HepG2 (cell line): ENCODE measurements around the gene CACNG5. TPM values are rescaled to one million over a fixed set of nuclear protein-coding genes. Genes with fewer than 3 reads are reported as not detected.

Experiments
- ARID2 ChIP-seq: sonication (generic); formaldehyde crosslinking; IDR thresholded peaks from 2 replicates; pipeline ENCODE4 v1.8.1; 2022; ENCODE audit warnings: mild to moderate bottlenecking, missing genetic modification reagents, borderline replicate concordance
- ATF6 ChIP-seq: sonication (generic); formaldehyde crosslinking; conservative IDR thresholded peaks from 2 replicates; pipeline ENCODE4 v1.4.0; 2020; ENCODE audit warnings: missing genetic modification reagents
- CBX5 ChIP-seq: sonication (generic); formaldehyde crosslinking; IDR thresholded peaks from 2 replicates; pipeline ENCODE4 v1.4.0; 2020; ENCODE audit warnings: missing genetic modification reagents, borderline replicate concordance
- CHCHD3 ChIP-seq: sonication (generic); formaldehyde crosslinking; IDR thresholded peaks from 2 replicates; pipeline ENCODE4 v1.8.0; 2022; ENCODE audit warnings: mild to moderate bottlenecking, missing genetic modification reagents, moderate library complexity
- FOXJ3 ChIP-seq: sonication (generic); formaldehyde crosslinking; IDR thresholded peaks from 2 replicates; pipeline ENCODE4 v1.4.0; 2020; ENCODE audit warnings: missing genetic modification reagents, mild to moderate bottlenecking, borderline replicate concordance
- HOXA3 ChIP-seq: sonication (generic); formaldehyde crosslinking; IDR thresholded peaks from 2 replicates; pipeline ENCODE4 v1.5.0; 2020; ENCODE audit warnings: missing genetic modification reagents
- IKZF4 ChIP-seq: sonication (generic); formaldehyde crosslinking; IDR thresholded peaks from 2 replicates; pipeline ENCODE4 v1.5.1; 2020; ENCODE audit warnings: borderline replicate concordance, mild to moderate bottlenecking, low read depth, missing genetic modification reagents; ENCODE audit errors: not compliant biosample characterization
- IRX3 ChIP-seq: sonication (generic); formaldehyde crosslinking; IDR thresholded peaks from 2 replicates; pipeline ENCODE4 v1.8.1; 2023; ENCODE audit warnings: mild to moderate bottlenecking, low read depth, missing genetic modification reagents, borderline replicate concordance
- KDM2A ChIP-seq: sonication (generic); formaldehyde crosslinking; IDR thresholded peaks from 2 replicates; pipeline ENCODE4 v1.4.0; 2020; ENCODE audit warnings: low read depth, missing genetic modification reagents, borderline replicate concordance
- KLF11 ChIP-seq: IDR thresholded peaks from 2 replicates; pipeline ENCODE4 v1.6.1; 2016; ENCODE audit warnings: missing compliant biosample characterization
- KLF12 ChIP-seq: sonication (generic); formaldehyde crosslinking; IDR thresholded peaks from 2 replicates; pipeline ENCODE4 v1.4.0; 2020; ENCODE audit warnings: missing genetic modification reagents, borderline replicate concordance
- KLF13 ChIP-seq: sonication (generic); formaldehyde crosslinking; IDR thresholded peaks from 2 replicates; pipeline ENCODE4 v1.4.0; 2020; ENCODE audit warnings: mild to moderate bottlenecking, missing genetic modification reagents
- MAFG ChIP-seq: sonication (generic); formaldehyde crosslinking; IDR thresholded peaks from 2 replicates; pipeline ENCODE4 v1.5.1; 2020; ENCODE audit warnings: mild to moderate bottlenecking, missing genetic modification reagents
- NCOA2 ChIP-seq: sonication (generic); formaldehyde crosslinking; IDR thresholded peaks from 2 replicates; pipeline ENCODE4 v1.8.0; 2022; ENCODE audit warnings: inconsistent platforms
- PHF8 ChIP-seq: sonication (generic); formaldehyde crosslinking; IDR thresholded peaks from 2 replicates; pipeline ENCODE4 v1.5.0; 2020; ENCODE audit warnings: missing genetic modification reagents
- POLR2A ChIP-seq, 2 experiments: IDR thresholded peaks; 2 replicates each; pipeline ENCODE4 v1.6.1; 2011; ENCODE audit warnings: low read depth in 2 of 2, low read length in 2 of 2, mild to moderate bottlenecking in 1 of 2, moderate library complexity in 1 of 2; ENCODE audit not compliant: insufficient read depth in 1 of 2
- RARG ChIP-seq: sonication (generic); formaldehyde crosslinking; IDR thresholded peaks from 2 replicates; pipeline ENCODE4 v1.4.0; 2020; ENCODE audit warnings: low read depth, mild to moderate bottlenecking, missing genetic modification reagents
- RBAK ChIP-seq: sonication (generic); formaldehyde crosslinking; IDR thresholded peaks from 2 replicates; pipeline ENCODE4 v1.5.1; 2020; ENCODE audit warnings: mild to moderate bottlenecking, missing genetic modification reagents
- SIX4 ChIP-seq: sonication (generic); formaldehyde crosslinking; IDR thresholded peaks from 2 replicates; pipeline ENCODE4 v1.4.0; 2020; ENCODE audit warnings: missing genetic modification reagents
- SKI ChIP-seq: fragments of 450-650 bp; IDR thresholded peaks from one replicate; pipeline ENCODE4 v1.6.1; 2018; ENCODE audit warnings: mild to moderate bottlenecking; ENCODE audit not compliant: partially characterized antibody
- SMAD1 ChIP-seq: sonication (generic); formaldehyde crosslinking; IDR thresholded peaks from 2 replicates; pipeline ENCODE4 v1.4.0; 2020; ENCODE audit warnings: missing genetic modification reagents, low read depth, mild to moderate bottlenecking, borderline replicate concordance
- STAT5B ChIP-seq: sonication (generic); formaldehyde crosslinking; IDR thresholded peaks from 2 replicates; pipeline ENCODE4 v1.4.0; 2020; ENCODE audit warnings: missing genetic modification reagents
- ZEB1 ChIP-seq: IDR thresholded peaks from 2 replicates; pipeline ENCODE4 v1.6.1; 2012; ENCODE audit warnings: mild to moderate bottlenecking, low read depth, inconsistent platforms; ENCODE audit not compliant: insufficient replicate concordance
- ZNF550 ChIP-seq: sonication (generic); formaldehyde crosslinking; IDR thresholded peaks from 2 replicates; pipeline ENCODE4 v1.4.0; 2020; ENCODE audit warnings: mild to moderate bottlenecking, missing genetic modification reagents, borderline replicate concordance
- ZNF737 ChIP-seq: sonication (generic); formaldehyde crosslinking; IDR thresholded peaks from 2 replicates; pipeline ENCODE4 v1.5.0; 2020; ENCODE audit warnings: missing genetic modification reagents, mild to moderate bottlenecking, borderline replicate concordance
- ZSCAN20 ChIP-seq: sonication (generic); formaldehyde crosslinking; IDR thresholded peaks from 2 replicates; pipeline ENCODE4 v1.4.0; 2020; ENCODE audit warnings: missing genetic modification reagents, mild to moderate bottlenecking, borderline replicate concordance
- polyA plus RNA-seq, 8 experiments: library from polyadenylated mRNA; depleted of rRNA in 3 of 8; stranded (reverse) in 7 of 8; unstranded in 1 of 8; fragments of >200 nt; fragmentation: Illumina TruSeq in 4 of 8; extraction: Trizol in 4 of 8; gene quantifications; 2 replicates each; pipeline versions ENCODE4 v1.2.1 to v1.2.3, GENCODE V29; 2011 to 2016; ENCODE audit warnings: low read depth in 4 of 8, missing spikeins in 1 of 8, mixed read lengths in 1 of 8; ENCODE audit not compliant: insufficient read depth in 1 of 8
- total RNA-seq, 5 experiments: library from RNA; depleted of rRNA; stranded (reverse); fragments of >200 nt; fragmentation: Illumina TruSeq; extraction: Trizol; gene quantifications; 2 replicates each; pipeline ENCODE4 v1.2.3, GENCODE V29; 2016; ENCODE audit warnings: low read depth in 1 of 5
- TF ChIP-seq, protein P1 (sequence below): IDR thresholded peaks from 2 replicates; pipeline ENCODE4 v1.6.1; 2016; ENCODE audit warnings: missing biosample characterization, missing genetic modification reagents, low read depth
- TF ChIP-seq, protein P2 (sequence below): sonication (generic); formaldehyde crosslinking; IDR thresholded peaks from 2 replicates; pipeline ENCODE4 v1.8.1; 2023; ENCODE audit warnings: mild to moderate bottlenecking, moderate library complexity, missing genetic modification reagents
- TF ChIP-seq, protein P3 (sequence below): sonication (generic); formaldehyde crosslinking; IDR thresholded peaks from 2 replicates; pipeline ENCODE4 v1.4.0; 2020; ENCODE audit warnings: mild to moderate bottlenecking, missing genetic modification reagents

CACNG5 gene
- total and polyA plus RNA-seq, 2 of the 13 experiments (the other 11 are each of a cell fraction or from before 2014, with no cell fraction given), result not detected

DNA sequence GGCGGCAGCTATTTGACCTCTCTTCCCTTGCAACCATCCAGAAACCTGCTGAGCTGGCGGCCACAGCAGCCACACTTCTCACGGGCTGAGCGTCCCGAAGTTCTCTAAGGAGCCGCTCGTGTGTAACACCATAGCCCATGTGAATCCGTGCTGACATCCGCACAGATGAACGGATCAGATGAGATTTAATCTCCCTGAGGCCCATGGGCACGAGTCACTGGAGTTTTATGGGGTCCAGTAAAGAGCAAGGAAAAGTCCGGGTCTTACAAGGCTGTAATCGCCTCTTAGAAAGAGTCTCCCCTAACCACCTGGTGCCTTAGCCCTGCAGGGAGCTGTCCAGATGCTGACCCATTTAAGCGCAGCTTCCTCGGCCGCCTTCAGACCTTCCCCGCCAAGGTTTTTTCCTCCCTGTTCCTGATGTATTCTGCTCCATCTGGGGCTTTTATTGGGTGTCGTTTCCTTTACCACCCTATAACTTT, 5.5 kb upstream of the CACNG5 start (continued):
- TF ChIP-seq ATF6 (CRISPR knock-in tag) (no peak), ZNF737 (CRISPR knock-in tag) (no peak), FOXJ3 (CRISPR knock-in tag) (no peak), KDM2A (CRISPR knock-in tag) (no peak), ZNF550 (CRISPR knock-in tag) (no peak), PHF8 (CRISPR knock-in tag) (no peak), SKI (no peak), SIX4 (CRISPR knock-in tag) (no peak), CHCHD3 (CRISPR knock-in tag) (no peak), RBAK (no peak), IRX3 (no peak), HOXA3 (CRISPR knock-in tag) (no peak), KLF12 (CRISPR knock-in tag) (0 out of 2 replicates have a peak, but pooled peaks have one; percentile 52), KLF11 (CRISPR knock-in tag) (0 out of 2 replicates have a peak, but pooled peaks have one; percentile 44), STAT5B (CRISPR knock-in tag) (no peak), KLF13 (CRISPR knock-in tag) (no peak), ZSCAN20 (CRISPR knock-in tag) (no peak), RARG (no peak), MAFG (CRISPR knock-in tag) (no peak), CBX5 (no peak), POLR2A (IDR thresholded peaks at IDR 0.05; ENCODE audit: insufficient read depth in 1 of 2, low read depth in 2 of 2, low read length in 2 of 2) (no peak), SMAD1 (CRISPR knock-in tag) (no peak), ZEB1 (no peak), NCOA2 (CRISPR knock-in tag) (0 out of 2 replicates have a peak, but pooled peaks have one; percentile 28), ARID2 (no peak), IKZF4 (no peak)
- TF ChIP-seq, protein P1, sequence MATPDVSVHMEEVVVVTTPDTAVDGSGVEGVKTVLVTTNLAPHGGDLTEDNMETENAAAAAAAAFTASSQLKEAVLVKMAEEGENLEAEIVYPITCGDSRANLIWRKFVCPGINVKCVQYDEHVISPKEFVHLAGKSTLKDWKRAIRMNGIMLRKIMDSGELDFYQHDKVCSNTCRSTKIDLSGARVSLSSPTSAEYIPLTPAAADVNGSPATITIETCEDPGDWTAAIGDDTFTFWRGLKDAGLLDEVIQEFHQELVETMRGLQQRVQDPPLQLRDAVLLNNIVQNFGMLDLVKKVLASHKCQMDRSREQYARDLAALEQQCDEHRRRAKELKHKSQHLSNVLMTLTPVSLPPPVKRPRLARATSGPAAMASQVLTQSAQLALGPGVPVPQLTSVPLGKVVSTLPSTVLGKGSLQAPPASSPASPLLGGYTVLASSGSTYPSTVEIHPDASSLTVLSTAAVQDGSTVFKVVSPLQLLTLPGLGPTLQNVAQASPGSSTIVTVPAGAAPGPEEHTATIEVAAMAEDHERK (CRISPR knock-in tag), result no peak
- TF ChIP-seq, protein P2, sequence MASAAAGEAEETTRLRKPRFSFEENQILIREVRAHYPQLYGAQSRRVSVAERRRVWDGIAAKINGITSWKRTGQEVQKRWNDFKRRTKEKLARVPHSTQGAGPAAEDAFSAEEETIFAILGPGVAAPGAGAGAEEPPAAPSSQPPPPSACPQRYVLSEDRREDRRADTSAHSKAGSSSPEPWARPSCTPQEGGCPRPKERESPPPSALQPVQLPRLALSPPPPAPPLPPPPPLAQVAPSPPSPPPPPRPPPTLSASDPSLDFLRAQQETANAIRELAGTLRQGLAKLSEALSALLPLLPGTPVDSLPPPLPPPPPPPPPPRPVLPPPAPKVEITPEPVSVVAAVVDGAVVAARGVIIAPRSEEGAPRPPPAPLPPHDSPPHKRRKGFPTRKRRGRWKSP (CRISPR knock-in tag), result no peak
- TF ChIP-seq, protein P3, sequence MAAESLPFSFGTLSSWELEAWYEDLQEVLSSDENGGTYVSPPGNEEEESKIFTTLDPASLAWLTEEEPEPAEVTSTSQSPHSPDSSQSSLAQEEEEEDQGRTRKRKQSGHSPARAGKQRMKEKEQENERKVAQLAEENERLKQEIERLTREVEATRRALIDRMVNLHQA (CRISPR knock-in tag), result no peak
